Memory B cell (primary cell): ENCODE measurements around the gene CD80.
A peak's percentile ranks its signal among the peaks of the same experiment; 100 is the strongest.

Experiments
- ATAC-seq: fragments of 150-1000 bp; cut with Tn5 transposase; 2 replicates; pipeline ENCODE4 v1.10.0; 2021; ENCODE audit warnings: low read depth, mild to moderate bottlenecking, moderate library complexity
- DNase-seq, 2 donors: peaks; one replicate each; pipeline ENCODE4 v3.0.0; 2022; ENCODE audit warnings: low spot score in 2 of 2
- H3K27ac Mint-ChIP-seq: one replicate; pipeline ENCODE4 v1.8.0; 2022; ENCODE audit warnings: mild to moderate bottlenecking, moderate library complexity, mixed read lengths
- H3K27me3 Mint-ChIP-seq: one replicate; pipeline ENCODE4 v1.8.0; 2022; ENCODE audit warnings: mixed read lengths
- H3K36me3 Mint-ChIP-seq: one replicate; pipeline ENCODE4 v1.8.0; 2022; ENCODE audit warnings: mild to moderate bottlenecking, mixed read lengths
- H3K4me1 Mint-ChIP-seq: one replicate; pipeline ENCODE4 v1.8.0; 2022; ENCODE audit warnings: mixed read lengths
- H3K4me3 Mint-ChIP-seq: one replicate; pipeline ENCODE4 v1.8.0; 2022; ENCODE audit warnings: mild to moderate bottlenecking, moderate library complexity, mixed read lengths
- H3K9me3 Mint-ChIP-seq: one replicate; pipeline ENCODE4 v1.8.0; 2022; ENCODE audit warnings: mixed read lengths

The CD80 gene

DNA sequence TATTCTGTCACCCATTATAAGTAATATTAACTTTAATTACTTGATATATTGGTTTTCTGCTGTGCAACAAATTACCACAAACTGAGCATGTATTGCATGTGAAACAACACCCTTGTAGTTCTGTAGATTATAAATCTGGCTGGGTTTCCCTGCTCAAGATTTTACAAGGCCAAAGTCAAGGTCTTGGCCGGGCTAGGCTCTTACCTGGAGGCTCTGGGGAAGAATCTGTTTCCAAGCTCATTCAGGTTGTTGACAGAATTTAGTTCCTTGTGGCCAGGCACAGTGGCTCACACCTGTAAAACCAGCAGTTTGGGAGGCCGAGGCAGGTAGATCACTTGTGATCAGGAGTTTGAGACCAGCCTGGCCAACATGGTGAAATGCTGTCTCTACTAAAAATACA lies 44.8 kb downstream of the CD80 start:
- H3K4me1 Mint-ChIP-seq = peaks cover 3% of the 10 kb centered on the region
- ATAC-seq (no peak), DNase-seq (no peak)
- H3K9me3 Mint-ChIP-seq = peaks cover 2% of the 10 kb centered on the region
- H3K36me3 Mint-ChIP-seq = peaks cover 32% of the 10 kb centered on the region
- no peaks in the 10 kb centered on the region for H3K27me3 Mint-ChIP-seq
- no peak overlapping the region for H3K27ac Mint-ChIP-seq
- no peak overlapping the region for H3K4me3 Mint-ChIP-seq

DNA sequence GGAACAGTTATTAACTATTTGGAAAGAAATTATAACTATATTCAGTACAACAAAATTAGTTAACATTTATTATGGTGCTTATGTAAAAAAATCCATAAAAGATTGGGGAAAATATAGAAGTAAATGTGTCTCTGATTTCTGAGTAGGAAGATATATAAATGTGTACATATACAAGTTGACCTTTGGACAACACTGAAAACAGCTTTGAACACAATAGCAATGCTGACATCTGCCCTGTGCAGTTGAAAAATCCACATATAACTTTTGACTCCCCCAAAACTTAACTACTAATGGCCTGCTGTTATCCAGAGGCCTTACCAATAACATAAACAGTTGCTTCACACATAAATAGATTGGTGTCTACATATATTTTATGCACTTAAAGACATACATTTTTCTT lies 48.7 kb downstream of the CD80 start:
- no peak overlapping the region for H3K4me3 Mint-ChIP-seq
- H3K27ac Mint-ChIP-seq = no peak overlapping the region
- no peaks in the 10 kb centered on the region for H3K9me3 Mint-ChIP-seq
- peaks cover 13% of the 10 kb centered on the region for H3K4me1 Mint-ChIP-seq
- ATAC-seq (no peak), DNase-seq (no peak)
- H3K27me3 Mint-ChIP-seq = no peaks in the 10 kb centered on the region
- peaks cover 33% of the 10 kb centered on the region for H3K36me3 Mint-ChIP-seq

DNA sequence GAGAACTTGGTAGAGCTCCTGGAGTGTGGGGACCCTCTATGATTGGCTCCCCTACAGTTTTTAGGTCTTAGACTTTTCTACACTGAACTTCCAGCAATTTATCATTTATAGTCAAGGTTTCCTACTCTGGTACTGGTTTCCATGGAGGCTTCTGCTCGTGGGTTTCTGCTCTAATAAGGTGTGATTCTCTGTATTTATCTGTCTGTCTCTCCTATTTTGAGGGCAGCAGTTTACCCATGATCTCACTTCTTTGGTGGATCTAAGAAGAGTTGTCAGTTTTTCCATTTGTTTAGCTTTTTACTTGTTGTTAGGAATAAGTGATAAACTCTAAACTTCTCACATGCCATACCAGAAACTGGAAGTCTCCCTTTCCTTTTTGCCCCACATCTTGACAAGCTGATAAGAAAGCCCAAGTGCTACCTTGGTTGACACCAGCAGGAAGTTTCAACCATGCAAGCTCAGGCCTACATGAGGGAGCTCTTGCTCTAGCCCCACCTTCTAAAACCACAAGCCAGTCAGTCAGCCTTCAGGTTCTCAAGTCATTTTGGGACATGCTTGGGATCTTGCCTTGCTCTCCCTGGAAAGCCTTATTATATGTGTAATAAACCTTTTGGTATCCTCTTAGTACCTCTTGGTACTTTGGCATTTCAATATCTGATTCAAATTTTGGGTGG lies 51.1 kb downstream of the CD80 start:
- no peak for DNase-seq
- no peak for ATAC-seq
- Mint-ChIP-seq H3K4me1 (peaks cover 14% of the 10 kb centered on the region), H3K27me3 (no peaks in the 10 kb centered on the region), H3K9me3 (no peaks in the 10 kb centered on the region), H3K4me3 (no peak overlapping the region), H3K36me3 (peaks cover 30% of the 10 kb centered on the region), H3K27ac (peak overlapping the region; percentile 24)

DNA sequence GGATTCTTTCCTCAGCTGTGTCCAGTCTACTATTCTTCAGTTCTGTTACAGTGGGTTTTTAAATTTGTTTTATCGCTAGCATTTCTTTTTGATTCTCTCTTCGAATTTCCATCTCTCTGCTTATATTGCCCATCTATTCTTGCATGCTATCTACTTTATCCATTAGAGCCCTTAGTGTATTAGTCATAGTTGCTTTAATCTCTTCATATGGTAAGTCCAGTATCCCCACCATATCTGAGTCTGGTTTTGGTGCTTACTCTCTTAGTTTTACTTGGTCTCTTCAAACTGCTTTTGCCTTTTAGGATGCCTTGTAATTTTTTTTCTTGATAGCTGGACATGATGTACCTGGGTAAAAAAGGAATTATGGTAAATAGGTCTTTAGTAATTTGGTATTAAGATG lies 52.0 kb downstream of the CD80 start:
- Mint-ChIP-seq H3K4me1 (peaks cover 16% of the 10 kb centered on the region), H3K27ac (no peak overlapping the region), H3K27me3 (no peaks in the 10 kb centered on the region), H3K4me3 (no peak overlapping the region), H3K36me3 (peaks cover 28% of the 10 kb centered on the region), H3K9me3 (no peaks in the 10 kb centered on the region)
- DNase-seq = no peak
- no peak for ATAC-seq

DNA sequence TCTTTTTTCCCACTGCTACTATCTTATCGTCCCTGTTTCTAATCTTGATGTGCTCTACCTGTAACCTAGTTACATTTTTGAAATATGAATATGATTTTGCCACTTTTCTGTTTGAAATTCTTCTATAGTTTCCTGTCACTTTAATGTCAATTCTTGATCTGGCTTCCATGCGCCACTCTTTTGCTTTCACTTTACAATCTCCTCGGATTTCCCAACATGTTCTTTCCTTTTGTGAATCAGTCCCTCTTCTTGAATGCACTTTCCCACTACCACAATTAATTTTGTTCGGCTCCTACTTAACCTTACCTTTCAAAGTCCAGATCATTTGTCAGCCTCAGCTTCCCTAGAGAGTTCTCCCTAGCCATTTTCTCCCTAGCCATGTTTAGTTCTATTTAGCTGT lies 52.8 kb downstream of the CD80 start:
- Mint-ChIP-seq H3K27ac (peak overlapping the region; percentile 83), H3K27me3 (no peaks in the 10 kb centered on the region), H3K9me3 (no peaks in the 10 kb centered on the region), H3K4me1 (peaks cover 18% of the 10 kb centered on the region), H3K4me3 (no peak overlapping the region), H3K36me3 (peaks cover 28% of the 10 kb centered on the region)
- no peak for ATAC-seq
- DNase-seq = no peak

DNA sequence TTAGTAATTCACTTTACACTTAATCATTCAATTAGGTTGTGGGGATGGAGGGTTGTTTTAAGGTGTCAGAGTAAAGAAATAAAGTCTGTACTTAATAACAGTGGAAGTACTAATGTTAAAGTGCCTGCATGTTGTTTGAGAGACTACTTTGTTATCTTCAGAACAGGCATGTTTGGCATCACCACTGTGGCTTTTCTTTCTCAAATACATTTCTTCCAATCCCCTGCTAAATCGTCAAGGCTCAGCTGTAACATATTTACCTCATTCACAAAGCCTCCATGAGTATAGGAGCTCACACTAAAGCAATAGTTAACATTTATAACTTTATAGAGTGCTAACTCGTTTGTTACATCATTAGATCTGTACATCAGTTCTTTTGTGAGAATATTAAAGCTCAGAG lies 58.5 kb downstream of the CD80 start:
- DNase-seq (no peak), ATAC-seq (no peak)
- H3K36me3 Mint-ChIP-seq = peaks cover 10% of the 10 kb centered on the region
- peaks cover 21% of the 10 kb centered on the region for H3K4me1 Mint-ChIP-seq
- no peaks in the 10 kb centered on the region for H3K9me3 Mint-ChIP-seq
- no peaks in the 10 kb centered on the region for H3K27me3 Mint-ChIP-seq
- H3K4me3 Mint-ChIP-seq = no peak overlapping the region
- H3K27ac Mint-ChIP-seq = no peak overlapping the region

DNA sequence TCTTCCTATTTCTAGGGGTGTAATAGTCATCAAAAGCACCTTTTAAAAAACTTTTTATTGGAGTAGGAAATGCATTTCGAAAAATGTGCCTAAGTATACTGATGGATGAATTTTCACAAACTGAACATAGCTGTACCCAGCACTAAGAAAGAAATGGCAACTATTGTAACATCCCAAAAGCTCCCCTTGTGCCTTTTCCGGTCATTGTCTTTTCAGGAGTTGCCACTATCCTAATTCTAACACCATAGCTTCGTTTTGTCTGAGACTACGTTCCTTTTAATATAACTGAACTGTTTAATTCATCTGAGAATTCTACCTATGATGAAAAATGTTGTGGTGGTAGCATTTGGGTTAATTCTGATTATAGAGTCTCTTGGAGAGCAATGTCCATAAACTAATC lies 59.1 kb downstream of the CD80 start:
- no peak overlapping the region for H3K27ac Mint-ChIP-seq
- ATAC-seq (no peak), DNase-seq (no peak)
- peak overlapping the region; percentile 16 for H3K4me3 Mint-ChIP-seq
- no peaks in the 10 kb centered on the region for H3K9me3 Mint-ChIP-seq
- peaks cover 21% of the 10 kb centered on the region for H3K4me1 Mint-ChIP-seq
- no peaks in the 10 kb centered on the region for H3K27me3 Mint-ChIP-seq
- H3K36me3 Mint-ChIP-seq = peaks cover 10% of the 10 kb centered on the region

DNA sequence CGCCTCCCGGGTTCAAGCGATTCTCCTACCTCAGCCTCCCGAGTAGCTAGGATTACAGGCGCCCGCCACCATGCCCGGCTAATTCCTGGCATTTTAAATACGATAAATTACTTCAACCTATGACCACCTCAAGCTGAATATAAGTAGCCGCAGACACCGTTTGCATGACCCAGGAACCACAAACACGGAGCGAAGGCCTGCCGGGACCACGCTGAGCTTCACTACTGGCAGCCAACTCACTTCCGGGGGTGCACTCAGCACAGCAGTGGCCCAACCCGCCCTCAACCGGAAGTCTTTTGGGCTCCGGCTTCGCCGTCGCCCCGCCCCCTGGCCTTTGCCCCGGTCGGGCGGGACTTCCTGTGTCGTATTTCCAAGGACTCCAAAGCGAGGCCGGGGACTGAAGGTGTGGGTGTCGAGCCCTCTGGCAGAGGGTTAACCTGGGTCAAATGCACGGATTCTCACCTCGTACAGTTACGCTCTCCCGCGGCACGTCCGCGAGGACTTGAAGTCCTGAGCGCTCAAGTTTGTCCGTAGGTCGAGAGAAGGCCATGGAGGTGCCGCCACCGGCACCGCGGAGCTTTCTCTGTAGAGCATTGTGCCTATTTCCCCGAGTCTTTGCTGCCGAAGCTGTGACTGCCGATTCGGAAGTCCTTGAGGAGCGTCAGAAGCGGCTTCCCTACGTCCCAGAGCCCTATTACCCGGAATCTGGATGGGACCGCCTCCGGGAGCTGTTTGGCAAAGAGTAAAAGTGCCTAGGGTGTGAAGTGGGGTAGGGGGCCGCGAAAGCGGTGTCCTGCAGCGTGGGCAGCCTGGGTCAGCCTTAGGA lies 61.0 kb downstream of the CD80 start, which contains the start of gene TIMMDC1:
TSS of gene TIMMDC1 (plus strand) at position 362 of the 826 bp plus-strand sequence. CDS start at position 549, 187 bp downstream.
- peaks cover 4% of the 10 kb centered on the region for H3K36me3 Mint-ChIP-seq
- H3K9me3 Mint-ChIP-seq = no peaks in the 10 kb centered on the region
- H3K4me1 Mint-ChIP-seq = peaks cover 19% of the 10 kb centered on the region
- DNase-seq (peak; percentile 92 to 96), ATAC-seq (peak; percentile 98)
- H3K27ac Mint-ChIP-seq = peak within 1 kb of the TSS; percentile 98
- H3K27me3 Mint-ChIP-seq = no peaks in the 10 kb centered on the region
- H3K4me3 Mint-ChIP-seq = peak within 1 kb of the TSS; percentile 99

DNA sequence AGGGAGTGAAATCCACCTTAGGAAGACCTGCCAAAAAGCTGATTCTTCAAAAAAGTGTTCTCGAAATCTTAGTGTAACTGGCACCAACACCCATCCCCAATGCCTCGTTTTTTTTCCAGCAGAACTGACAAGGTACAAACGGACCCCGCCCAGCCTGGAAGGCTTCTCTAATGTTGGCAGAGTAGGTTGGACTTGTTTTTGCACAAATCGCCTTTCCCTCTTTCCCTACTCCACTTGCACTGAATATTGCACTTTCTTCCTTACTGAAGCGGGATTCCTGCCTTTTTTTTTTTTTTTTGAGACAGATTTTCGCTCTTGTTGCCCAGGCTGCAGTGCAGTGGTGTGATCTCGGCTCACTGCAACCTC lies 61.6 kb downstream of the CD80 start:
- ATAC-seq = no peak
- no peaks in the 10 kb centered on the region for H3K9me3 Mint-ChIP-seq
- no peak for DNase-seq
- H3K27ac Mint-ChIP-seq = peak overlapping the region; percentile 98
- peaks cover 4% of the 10 kb centered on the region for H3K36me3 Mint-ChIP-seq
- H3K4me3 Mint-ChIP-seq = peak overlapping the region; percentile 99
- H3K27me3 Mint-ChIP-seq = no peaks in the 10 kb centered on the region
- H3K4me1 Mint-ChIP-seq = peaks cover 19% of the 10 kb centered on the region

DNA sequence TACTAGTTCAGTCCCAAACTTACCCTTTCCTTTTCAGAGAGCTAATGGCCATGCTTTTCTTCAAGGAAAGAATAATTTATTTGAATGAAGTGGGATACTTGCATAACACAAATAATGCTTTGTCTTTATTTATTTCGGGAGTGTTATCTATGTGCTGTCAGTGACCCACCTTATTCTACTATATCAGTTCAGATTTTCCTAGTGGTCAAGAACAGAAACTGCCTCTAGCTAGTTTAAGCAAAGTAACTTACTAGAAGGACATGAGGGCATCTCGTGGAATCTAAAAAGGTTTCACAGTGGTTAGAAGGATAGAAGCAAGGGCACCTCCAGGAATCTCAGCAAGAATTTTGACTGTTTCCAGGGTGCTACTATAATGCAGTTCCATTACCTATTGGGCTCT lies 64.8 kb downstream of the CD80 start:
- Mint-ChIP-seq H3K36me3 (peaks cover 12% of the 10 kb centered on the region), H3K4me3 (no peak overlapping the region), H3K4me1 (peaks cover 5% of the 10 kb centered on the region), H3K27ac (no peak overlapping the region), H3K27me3 (no peaks in the 10 kb centered on the region), H3K9me3 (no peaks in the 10 kb centered on the region)
- no peak for DNase-seq
- ATAC-seq = no peak

DNA sequence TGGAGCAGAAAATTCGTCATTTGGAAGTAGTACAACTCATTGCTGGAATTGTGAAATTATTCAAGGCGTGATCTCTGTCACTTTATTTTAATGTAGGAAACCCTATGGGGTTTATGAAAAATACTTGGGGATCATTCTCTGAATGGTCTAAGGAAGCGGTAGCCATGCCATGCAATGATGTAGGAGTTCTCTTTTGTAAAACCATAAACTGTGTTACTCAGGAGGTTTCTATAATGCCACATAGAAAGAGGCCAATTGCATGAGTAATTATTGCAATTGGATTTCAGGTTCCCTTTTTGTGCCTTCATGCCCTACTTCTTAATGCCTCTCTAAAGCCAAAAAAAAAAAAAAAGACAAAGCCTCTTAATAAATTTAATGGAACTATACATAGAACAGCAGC lies 66.6 kb downstream of the CD80 start:
- no peaks in the 10 kb centered on the region for H3K27me3 Mint-ChIP-seq
- ATAC-seq = no peak
- no peaks in the 10 kb centered on the region for H3K9me3 Mint-ChIP-seq
- no peak for DNase-seq
- H3K36me3 Mint-ChIP-seq = peaks cover 12% of the 10 kb centered on the region
- no peak overlapping the region for H3K27ac Mint-ChIP-seq
- no peak overlapping the region for H3K4me3 Mint-ChIP-seq
- peaks cover 2% of the 10 kb centered on the region for H3K4me1 Mint-ChIP-seq

DNA sequence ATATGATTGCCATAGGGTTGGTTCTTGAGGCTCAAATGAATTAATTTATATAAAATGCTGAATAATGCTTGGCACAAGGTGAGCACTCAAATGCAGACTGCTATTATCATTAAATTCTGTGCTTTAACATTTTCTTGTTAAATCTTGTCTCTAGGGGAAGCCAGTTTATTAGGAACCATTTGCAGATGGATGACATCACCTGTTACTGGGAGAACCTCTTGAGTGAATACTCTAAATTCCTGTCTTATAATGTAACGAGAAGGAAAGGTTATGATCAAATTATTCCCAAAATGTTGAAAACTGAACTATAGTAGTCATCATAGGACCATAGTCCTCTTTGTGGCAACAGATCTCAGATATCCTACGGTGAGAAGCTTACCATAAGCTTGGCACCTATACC lies 67.3 kb downstream of the CD80 start:
- DNase-seq = no peak
- Mint-ChIP-seq H3K27ac (no peak overlapping the region), H3K4me1 (no peaks in the 10 kb centered on the region), H3K4me3 (no peak overlapping the region), H3K9me3 (no peaks in the 10 kb centered on the region), H3K36me3 (peaks cover 12% of the 10 kb centered on the region), H3K27me3 (no peaks in the 10 kb centered on the region)
- ATAC-seq = no peak

DNA sequence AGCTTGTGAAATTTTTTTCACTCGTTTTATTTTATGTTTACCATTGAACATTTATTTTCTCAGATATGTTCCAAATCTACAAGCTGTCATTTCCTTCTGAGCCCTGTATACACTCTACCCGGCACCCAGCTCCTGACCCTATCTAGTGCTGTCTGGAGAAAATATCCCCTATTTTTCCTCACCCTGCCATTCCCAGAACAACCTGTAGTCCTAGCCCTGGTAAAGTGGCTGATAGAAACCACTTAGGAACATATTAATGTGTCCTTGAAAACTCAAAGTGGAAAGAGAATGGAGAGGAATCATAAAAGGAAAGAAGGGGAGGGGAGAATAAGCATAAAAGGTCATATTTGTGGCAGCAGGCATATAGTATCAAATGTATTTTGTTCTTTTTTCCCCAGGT lies 69.3 kb downstream of the CD80 start:
- ATAC-seq (no peak), DNase-seq (no peak)
- H3K27ac Mint-ChIP-seq = peak overlapping the region; percentile 41
- H3K27me3 Mint-ChIP-seq = no peaks in the 10 kb centered on the region
- no peak overlapping the region for H3K4me3 Mint-ChIP-seq
- H3K4me1 Mint-ChIP-seq = no peaks in the 10 kb centered on the region
- H3K9me3 Mint-ChIP-seq = no peaks in the 10 kb centered on the region
- H3K36me3 Mint-ChIP-seq = peaks cover 23% of the 10 kb centered on the region

DNA sequence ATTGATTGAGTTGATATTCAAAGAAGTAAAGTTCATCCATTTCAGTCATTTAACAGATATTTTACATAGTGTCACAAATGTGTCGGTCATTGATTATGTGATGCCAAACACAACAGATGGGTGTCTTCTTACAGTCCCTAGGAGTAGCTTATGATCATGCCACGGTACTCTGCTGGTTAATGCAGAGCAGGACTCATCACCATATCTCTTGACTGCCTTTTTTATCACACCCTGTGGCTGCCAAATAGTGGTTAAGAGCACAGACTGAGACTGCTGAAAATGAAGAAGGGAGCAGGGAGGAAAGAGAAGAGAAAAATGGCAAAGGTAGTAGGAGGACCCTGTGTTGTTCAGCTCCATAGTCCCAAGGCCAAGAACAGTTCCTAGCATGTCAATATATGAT lies 73.9 kb downstream of the CD80 start:
- Mint-ChIP-seq H3K27ac (peak overlapping the region; percentile 10), H3K4me3 (no peak overlapping the region), H3K27me3 (no peaks in the 10 kb centered on the region), H3K36me3 (peaks cover 21% of the 10 kb centered on the region), H3K9me3 (no peaks in the 10 kb centered on the region), H3K4me1 (no peaks in the 10 kb centered on the region)
- ATAC-seq = no peak
- no peak for DNase-seq

DNA sequence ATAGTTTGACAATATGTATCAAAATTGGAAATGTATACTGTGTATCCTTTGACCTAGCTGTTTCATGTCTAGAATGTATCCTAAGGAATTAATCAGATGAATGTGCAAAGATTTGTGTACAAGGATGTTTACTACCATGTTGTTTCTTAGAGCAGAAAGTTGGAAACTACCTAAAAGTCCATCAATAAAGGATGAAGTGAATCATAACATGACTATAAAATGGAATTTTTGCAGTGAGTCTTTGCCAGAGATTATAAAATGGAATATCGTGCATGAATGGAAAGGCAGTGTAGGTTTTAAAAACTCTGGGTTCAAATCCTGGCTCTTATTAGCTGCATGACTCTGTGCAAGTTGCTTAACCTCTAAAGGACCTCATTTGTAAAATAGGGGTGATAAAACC lies 76.3 kb downstream of the CD80 start:
- DNase-seq (no peak), ATAC-seq (no peak)
- H3K9me3 Mint-ChIP-seq = no peaks in the 10 kb centered on the region
- no peaks in the 10 kb centered on the region for H3K4me1 Mint-ChIP-seq
- H3K36me3 Mint-ChIP-seq = peaks cover 22% of the 10 kb centered on the region
- H3K27me3 Mint-ChIP-seq = no peaks in the 10 kb centered on the region
- no peak overlapping the region for H3K27ac Mint-ChIP-seq
- no peak overlapping the region for H3K4me3 Mint-ChIP-seq
